Fibroblast of skin of abdomen (primary cell): ENCODE data around the gene CARD11.

Experiments
- DNase-seq: peaks from one replicate; pipeline ENCODE4 v3.0.0-alpha.2; 2013

Gene CARD11

GRCh38 chr7:3019801-3020200 lies 23.9 kb downstream of the CARD11 start:
- no peak for DNase-seq

GRCh38 chr7:3013975-3014792 lies 29.5 kb downstream of the CARD11 start:
- DNase-seq = no peak

- DNase-seq = no peak
These were observed 32.3 kb downstream of the CARD11 start for GRCh38 chr7:3011211-3011852.

- no peak for DNase-seq
These were observed 33.5 kb downstream of the CARD11 start for GRCh38 chr7:3010161-3010560.

- no peak for DNase-seq
These were observed 34.6 kb downstream of the CARD11 start for GRCh38 chr7:3009086-3009485.

GRCh38 chr7:3008386-3008785 lies 35.3 kb downstream of the CARD11 start:
- no peak for DNase-seq

GRCh38 chr7:3007696-3008095 lies 36.0 kb downstream of the CARD11 start:
- no peak for DNase-seq

- no peak for DNase-seq
These were observed 38.4 kb downstream of the CARD11 start for GRCh38 chr7:3005257-3005656.

GRCh38 chr7:3003936-3004335 lies 39.7 kb downstream of the CARD11 start:
- DNase-seq = no peak

- no peak for DNase-seq
These were observed 41.0 kb downstream of the CARD11 start for GRCh38 chr7:3002631-3003030.

GRCh38 chr7:3000566-3000965 lies 43.1 kb downstream of the CARD11 start:
- no peak for DNase-seq

- no peak for DNase-seq
These were observed 44.6 kb downstream of the CARD11 start for GRCh38 chr7:2999078-2999500.

- DNase-seq = no peak
These were observed 46.7 kb downstream of the CARD11 start for GRCh38 chr7:2997014-2997413.

GRCh38 chr7:2996141-2996540 lies 47.5 kb downstream of the CARD11 start:
- DNase-seq = no peak

- DNase-seq = no peak
These were observed 49.8 kb downstream of the CARD11 start for GRCh38 chr7:2993868-2994267.

GRCh38 chr7:2993396-2993795 lies 50.3 kb downstream of the CARD11 start:
- DNase-seq = no peak

GRCh38 chr7:2990949-2991470 lies 52.7 kb downstream of the CARD11 start:
- DNase-seq = no peak

- no peak for DNase-seq
These were observed 57.1 kb downstream of the CARD11 start for GRCh38 chr7:2986561-2986960.

GRCh38 chr7:2985866-2986265 lies 57.8 kb downstream of the CARD11 start:
- no peak for DNase-seq

- DNase-seq = no peak
These were observed 59.6 kb downstream of the CARD11 start for GRCh38 chr7:2984091-2984490.

- no peak for DNase-seq
These were observed 60.1 kb downstream of the CARD11 start for GRCh38 chr7:2983586-2983985.

GRCh38 chr7:2982831-2983230 lies 60.8 kb downstream of the CARD11 start:
- DNase-seq = no peak

GRCh38 chr7:2982401-2982800 lies 61.3 kb downstream of the CARD11 start:
- DNase-seq = no peak

GRCh38 chr7:2981103-2981480 lies 62.6 kb downstream of the CARD11 start:
- DNase-seq = no peak
